Fibroblast of mammary gland (primary cell): ENCODE measurements around the gene NUP188.

Experiments used
- DNase-seq: peaks from one replicate; pipeline ENCODE4 v3.0.0-alpha.2; 2010; ENCODE audit warnings: low read depth
- H3K4me3 ChIP-seq: 2 replicates; pipeline ENCODE4 v1.5.1; 2011; ENCODE audit warnings: low read depth, mild to moderate bottlenecking, low read length, moderate library complexity; ENCODE audit not compliant: control insufficient read depth
- CTCF ChIP-seq: conservative IDR thresholded peaks from 2 replicates; pipeline ENCODE4 v1.5.1; 2011; ENCODE audit warnings: low read depth, low read length, inconsistent platforms; ENCODE audit not compliant: control insufficient read depth, insufficient read depth

The NUP188 gene

GRCh38 chr9:128909859-128910258 is 37.6 kb upstream of the NUP188 start:
- H3K4me3 ChIP-seq: no peak overlapping the region
- no peak for TF ChIP-seq CTCF
- no peak for DNase-seq

- H3K4me3 ChIP-seq: no peak overlapping the region
- TF ChIP-seq CTCF: no peak
- DNase-seq: no peak
These were observed 36.6 kb upstream of the NUP188 start for GRCh38 chr9:128910906-128911305.

GRCh38 chr9:128911529-128912035 is 35.9 kb upstream of the NUP188 start:
- no peak overlapping the region for H3K4me3 ChIP-seq
- DNase-seq: peak; percentile 70
- no peak for TF ChIP-seq CTCF

- no peak for TF ChIP-seq CTCF
- peak; percentile 89 for DNase-seq
- H3K4me3 ChIP-seq: no peak overlapping the region
These were observed 35.1 kb upstream of the NUP188 start for GRCh38 chr9:128912270-128912853.

GRCh38 chr9:128913048-128913900 is 34.2 kb upstream of the NUP188 start:
- DNase-seq: no peak
- TF ChIP-seq CTCF: no peak
- no peak overlapping the region for H3K4me3 ChIP-seq

- TF ChIP-seq CTCF: no peak
- H3K4me3 ChIP-seq: no peak overlapping the region
- no peak for DNase-seq
These were observed 33.3 kb upstream of the NUP188 start for GRCh38 chr9:128913995-128914772.
